Sigmoid colon (tissue), 4 donors: ENCODE measurements around the gene PTPRD.

Experiments used
- CTCF ChIP-seq, 4 experiments: fragments of 450-650 bp in 3 of 4; fragments of 200-600 bp in 1 of 4; IDR thresholded peaks; one replicate each; pipeline ENCODE4 v1.5.1; 2016 to 2019; ENCODE audit warnings: antibody characterized with exemption in 4 of 4, mild to moderate bottlenecking in 3 of 4, moderate library complexity in 2 of 4
- EP300 ChIP-seq, 4 donors: sonication (generic); formaldehyde crosslinking; IDR thresholded peaks; one replicate each; pipeline ENCODE4 v1.6.1; 2017; ENCODE audit warnings: antibody characterized with exemption in 4 of 4
- POLR2A ChIP-seq, 2 donors: fragments of 450-650 bp; IDR thresholded peaks; one replicate each; pipeline ENCODE4 v1.6.1; 2016; ENCODE audit warnings: antibody characterized with exemption in 2 of 2, mild to moderate bottlenecking in 2 of 2, moderate library complexity in 2 of 2
- POLR2AphosphoS5 ChIP-seq, 4 donors: sonication (generic); formaldehyde crosslinking; IDR thresholded peaks; one replicate each; pipeline ENCODE4 v1.6.1; 2017; ENCODE audit warnings: antibody characterized with exemption in 4 of 4

GRCh38 chr9:8610256-8610655 lies 2002.5 kb downstream of the PTPRD start:
- TF ChIP-seq EP300 (IDR thresholded peaks at IDR 0.05): no peak
- no peak for TF ChIP-seq CTCF (IDR thresholded peaks at IDR 0.05)
- TF ChIP-seq POLR2AphosphoS5 (IDR thresholded peaks at IDR 0.05): no peak
- TF ChIP-seq POLR2A (IDR thresholded peaks at IDR 0.05): no peak
